Activated CD8-positive, alpha-beta T cell treated with anti-CD3 and anti-CD28 coated beads for 36 hours (primary cell): Measurements from ENCODE around the gene DNAH1. TPM values are rescaled to one million over a fixed set of nuclear protein-coding genes. Genes with fewer than 3 reads are reported as not detected.
A peak's percentile ranks its signal among the peaks of the same experiment; 100 is the strongest.

Experiments
- ATAC-seq: fragments of 200-7000 bp; cut with Tn5 transposase; one replicate; pipeline ENCODE4 v1.10.0; 2021; ENCODE audit warnings: mild to moderate bottlenecking, moderate library complexity
- CTCF ChIA-PET: fragments of 350-600 bp; sonication (Branson Sonifier 250); formaldehyde crosslinking; loops from one replicate; lab custom pipeline; 2021; ENCODE audit warnings: antibody characterized with exemption; lab: Charles Lee
- POLR2A ChIA-PET: fragments of 350-600 bp; sonication (Branson Sonifier 250); formaldehyde crosslinking; loops from one replicate; lab custom pipeline; 2021; ENCODE audit warnings: antibody characterized with exemption; lab: Charles Lee
- DNase-seq: peaks from one replicate; pipeline ENCODE4 v3.0.0-alpha.2; 2020
- H3K27ac Mint-ChIP-seq: one replicate; pipeline ENCODE4 v1.8.0; 2021; ENCODE audit warnings: mild to moderate bottlenecking, mixed read lengths
- H3K27me3 Mint-ChIP-seq: one replicate; pipeline ENCODE4 v1.8.0; 2021; ENCODE audit warnings: mixed read lengths
- H3K36me3 Mint-ChIP-seq: one replicate; pipeline ENCODE4 v1.8.0; 2021; ENCODE audit warnings: low read depth, mixed read lengths
- H3K4me1 Mint-ChIP-seq: one replicate; pipeline ENCODE4 v1.8.0; 2021; ENCODE audit warnings: low read depth, mixed read lengths
- H3K4me3 Mint-ChIP-seq: one replicate; pipeline ENCODE4 v1.8.0; 2021; ENCODE audit warnings: mild to moderate bottlenecking, moderate library complexity, mixed read lengths
- H3K9me3 Mint-ChIP-seq: one replicate; pipeline ENCODE4 v1.8.0; 2021; ENCODE audit warnings: mixed read lengths
- intact Hi-C: fragments of 100-400 bp; cut with micrococcal nuclease; formaldehyde crosslinking; loops from one replicate; pipeline ENCODE4 v1.10.0; 2022
- total RNA-seq, 2 experiments: library from RNA; stranded (reverse); gene quantifications; one replicate each; pipeline ENCODE4 v1.2.3, GENCODE V29; 2021
- TF ChIP-seq, protein P1 (sequence below): fragments of 200-600 bp; IDR thresholded peaks from one replicate; pipeline ENCODE4 v1.8.0; 2022; ENCODE audit warnings: antibody characterized with exemption, mild to moderate bottlenecking

DNAH1 gene
- total RNA-seq, 2 experiments from 2014 or later: 9.2 to 10.2 TPM

DNA sequence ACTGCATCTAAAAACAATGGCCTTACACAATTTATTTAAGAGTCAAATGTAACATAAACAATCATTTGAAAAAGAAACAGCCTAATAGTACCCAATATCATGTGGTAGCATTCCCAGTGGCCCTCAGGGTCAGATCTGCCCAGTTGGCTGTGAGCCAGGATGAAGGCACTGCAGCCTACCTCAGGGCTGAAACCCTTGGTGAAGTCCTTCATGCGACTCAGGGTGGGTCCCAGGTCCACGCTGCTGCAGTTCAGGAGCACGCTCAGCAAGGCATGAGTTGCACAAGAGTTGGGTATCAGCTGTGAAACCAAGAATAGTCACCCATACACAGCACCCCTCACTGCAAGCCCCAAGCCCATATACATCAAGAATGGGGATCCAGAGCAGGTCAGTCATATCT, 91.7 kb downstream of the DNAH1 start:
- H3K36me3 Mint-ChIP-seq: peaks cover 32% of the 10 kb centered on the region
- peaks cover 38% of the 10 kb centered on the region for H3K4me1 Mint-ChIP-seq
- H3K4me3 Mint-ChIP-seq: peak overlapping the region; percentile 95
- no peaks in the 10 kb centered on the region for H3K9me3 Mint-ChIP-seq
- ChIA-PET POLR2A (interaction anchor here (0.6 to 1.5 kb wide), 5 partner anchors 9 to 416 kb away, joined by 3 to 5 read pairs (median 4); partner anchors contain the start of gene WDR82), CTCF (interaction anchor here (1.1 kb wide), 1 partner anchor 129 kb away, joined by 3 read pairs; the partner anchor contains the start of gene UQCC5)
- no peak for DNase-seq
- peak overlapping the region; percentile 76 for H3K27ac Mint-ChIP-seq
- TF ChIP-seq, protein P1, sequence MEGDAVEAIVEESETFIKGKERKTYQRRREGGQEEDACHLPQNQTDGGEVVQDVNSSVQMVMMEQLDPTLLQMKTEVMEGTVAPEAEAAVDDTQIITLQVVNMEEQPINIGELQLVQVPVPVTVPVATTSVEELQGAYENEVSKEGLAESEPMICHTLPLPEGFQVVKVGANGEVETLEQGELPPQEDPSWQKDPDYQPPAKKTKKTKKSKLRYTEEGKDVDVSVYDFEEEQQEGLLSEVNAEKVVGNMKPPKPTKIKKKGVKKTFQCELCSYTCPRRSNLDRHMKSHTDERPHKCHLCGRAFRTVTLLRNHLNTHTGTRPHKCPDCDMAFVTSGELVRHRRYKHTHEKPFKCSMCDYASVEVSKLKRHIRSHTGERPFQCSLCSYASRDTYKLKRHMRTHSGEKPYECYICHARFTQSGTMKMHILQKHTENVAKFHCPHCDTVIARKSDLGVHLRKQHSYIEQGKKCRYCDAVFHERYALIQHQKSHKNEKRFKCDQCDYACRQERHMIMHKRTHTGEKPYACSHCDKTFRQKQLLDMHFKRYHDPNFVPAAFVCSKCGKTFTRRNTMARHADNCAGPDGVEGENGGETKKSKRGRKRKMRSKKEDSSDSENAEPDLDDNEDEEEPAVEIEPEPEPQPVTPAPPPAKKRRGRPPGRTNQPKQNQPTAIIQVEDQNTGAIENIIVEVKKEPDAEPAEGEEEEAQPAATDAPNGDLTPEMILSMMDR: no peak
- no peaks in the 10 kb centered on the region for H3K27me3 Mint-ChIP-seq
- intact Hi-C loops: no loop called here
- ATAC-seq: no peak

DNA sequence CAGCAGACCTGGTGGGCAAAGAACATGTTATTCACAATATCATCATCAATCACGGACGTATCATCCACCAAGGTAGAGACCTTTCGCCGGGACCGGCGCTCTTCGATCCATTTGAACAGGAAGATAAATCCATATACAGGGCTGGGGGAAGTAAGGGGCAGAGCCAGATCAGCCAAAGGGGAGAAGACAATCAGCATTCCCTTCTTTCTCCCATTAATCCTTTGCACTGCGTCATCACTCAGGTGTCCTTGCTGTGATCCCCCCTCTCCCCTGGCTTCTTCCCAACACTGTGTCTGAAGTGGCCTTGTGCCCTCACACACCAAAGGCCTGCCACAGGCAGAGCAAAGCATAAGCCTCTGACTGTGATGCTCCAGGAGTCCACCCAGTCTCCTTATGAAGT, 92.3 kb downstream of the DNAH1 start:
- TF ChIP-seq, protein P1: no peak
- CTCF ChIA-PET: interaction anchor here (1.1 kb wide), 1 partner anchor 128 kb away, joined by 3 read pairs; the partner anchor contains the start of gene UQCC5
- no peaks in the 10 kb centered on the region for H3K27me3 Mint-ChIP-seq
- POLR2A ChIA-PET: interaction anchor here (0.6 kb wide), 1 partner anchor 26 kb away, joined by 4 read pairs; no protein-coding TSS in a partner anchor
- H3K27ac Mint-ChIP-seq: peak overlapping the region; percentile 76
- no peaks in the 10 kb centered on the region for H3K9me3 Mint-ChIP-seq
- H3K4me3 Mint-ChIP-seq: peak overlapping the region; percentile 95
- DNase-seq: no peak
- peaks cover 38% of the 10 kb centered on the region for H3K4me1 Mint-ChIP-seq
- no peak for ATAC-seq
- peaks cover 28% of the 10 kb centered on the region for H3K36me3 Mint-ChIP-seq
- intact Hi-C loops: no loop called here

DNA sequence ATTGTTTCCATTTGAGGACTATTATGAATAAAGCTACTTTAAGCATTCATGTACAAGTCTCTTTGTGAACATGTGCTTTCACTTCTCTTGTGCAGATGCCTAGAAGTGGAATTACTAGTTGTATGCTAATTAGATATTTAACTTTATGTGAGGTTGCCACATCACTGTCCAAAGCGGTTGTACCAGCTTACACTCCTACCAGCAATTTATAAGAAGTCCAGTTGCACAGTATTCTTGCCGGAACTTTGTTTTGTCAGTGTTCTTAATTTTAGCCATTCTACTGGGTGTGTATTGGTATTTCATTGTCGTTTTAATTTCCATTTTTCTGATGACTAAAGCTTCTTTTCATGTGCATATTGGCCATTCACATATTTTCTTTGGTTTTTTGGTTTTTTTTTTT, 99.7 kb downstream of the DNAH1 start:
- Mint-ChIP-seq H3K27me3 (no peaks in the 10 kb centered on the region), H3K4me1 (peaks cover 26% of the 10 kb centered on the region), H3K36me3 (peaks cover 17% of the 10 kb centered on the region), H3K9me3 (no peaks in the 10 kb centered on the region), H3K27ac (no peak overlapping the region), H3K4me3 (no peak overlapping the region)
- DNase-seq: no peak
- intact Hi-C loops: no loop called here
- POLR2A ChIA-PET: interaction anchor here (0.9 kb wide), 1 partner anchor 70 kb away, joined by 3 read pairs; no protein-coding TSS in a partner anchor
- CTCF ChIA-PET: interaction anchor here (1.8 to 5.1 kb wide), 2 partner anchors 13 to 31 kb away, joined by 8 to 104 read pairs; partner anchors contain the start of gene SEMA3G
- ATAC-seq: no peak
- TF ChIP-seq, protein P1: no peak

DNA sequence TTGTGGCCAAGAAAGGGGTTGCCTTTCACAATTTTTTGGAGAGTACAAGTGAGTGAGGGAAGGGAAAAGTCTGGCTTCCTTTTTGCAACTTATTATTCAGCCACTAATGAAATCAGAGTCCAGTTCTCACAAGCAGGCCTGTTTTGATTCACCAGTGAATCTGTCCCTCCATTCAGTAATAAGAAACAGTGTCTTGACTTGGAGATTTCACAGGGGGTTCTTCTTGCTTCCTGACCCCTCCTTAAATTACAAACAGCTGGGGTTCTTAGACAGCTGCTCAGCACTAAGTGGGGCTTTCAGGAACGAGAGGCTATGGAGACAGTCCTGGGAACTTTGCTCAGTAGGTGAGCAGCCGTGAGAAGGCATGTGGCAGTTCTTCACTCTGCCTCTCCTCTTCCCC, 104.3 kb downstream of the DNAH1 start:
- no peak overlapping the region for H3K4me3 Mint-ChIP-seq
- ChIA-PET POLR2A (no interaction called here), CTCF (interaction anchor here (1.5 to 2.2 kb wide), 2 partner anchors 8 kb away, joined by 8 to 16 read pairs; no protein-coding TSS in a partner anchor)
- no peak overlapping the region for H3K27ac Mint-ChIP-seq
- TF ChIP-seq, protein P1: no peak
- H3K4me1 Mint-ChIP-seq: peaks cover 9% of the 10 kb centered on the region
- H3K27me3 Mint-ChIP-seq: no peaks in the 10 kb centered on the region
- ATAC-seq (no peak), DNase-seq (no peak)
- no peaks in the 10 kb centered on the region for H3K9me3 Mint-ChIP-seq
- intact Hi-C loops: no loop called here
- peaks cover 8% of the 10 kb centered on the region for H3K36me3 Mint-ChIP-seq

DNA sequence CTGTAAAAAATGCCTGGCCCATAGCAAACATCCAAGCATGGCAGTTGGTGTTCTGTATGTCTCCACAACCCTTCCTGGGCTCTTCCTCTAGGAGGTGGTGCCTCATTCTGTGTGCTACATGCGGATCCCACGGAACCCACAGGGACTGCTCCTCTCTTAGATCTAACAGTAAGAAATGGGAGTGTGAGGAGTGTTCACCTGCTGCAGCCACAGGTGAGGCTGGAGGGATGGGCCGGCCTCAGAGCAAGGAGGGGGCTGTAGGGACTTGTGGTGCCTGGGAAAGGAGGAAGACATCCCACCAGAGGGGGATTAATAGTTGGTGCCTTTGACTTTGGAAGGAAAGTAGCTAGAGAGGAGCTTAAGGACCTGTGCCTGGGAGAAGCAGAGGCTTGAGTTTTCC, 106.5 kb downstream of the DNAH1 start:
- Mint-ChIP-seq H3K9me3 (no peaks in the 10 kb centered on the region), H3K27me3 (no peaks in the 10 kb centered on the region), H3K4me3 (no peak overlapping the region), H3K36me3 (peaks cover under 1% of the 10 kb centered on the region), H3K4me1 (peaks cover under 1% of the 10 kb centered on the region), H3K27ac (no peak overlapping the region)
- DNase-seq: no peak
- POLR2A ChIA-PET: interaction anchor here (1.0 kb wide), 1 partner anchor 9 kb away, joined by 3 read pairs; no protein-coding TSS in a partner anchor
- TF ChIP-seq, protein P1: no peak
- CTCF ChIA-PET: interaction anchor here (1.0 to 1.3 kb wide), 3 partner anchors 10 to 83 kb away, joined by 3 to 9 read pairs (median 6); partner anchors contain the start of gene SEMA3G
- intact Hi-C loops: no loop called here
- ATAC-seq: no peak
